H1 (cell line): ENCODE results near the gene LMBR1. TPM values are rescaled to one million over a fixed set of nuclear protein-coding genes. Genes with fewer than 3 reads are reported as not detected.

Source experiments
- BRCA1 ChIP-seq: IDR thresholded peaks from 2 replicates; pipeline ENCODE4 v1.6.1; 2012; ENCODE audit warnings: low read depth, low read length, improper control_type of control experiment
- CHD2 ChIP-seq: IDR thresholded peaks from 2 replicates; pipeline ENCODE4 v1.6.1; 2012; ENCODE audit warnings: low read length, improper control_type of control experiment
- JUN ChIP-seq: IDR thresholded peaks from 2 replicates; pipeline ENCODE4 v1.6.1; 2011; ENCODE audit warnings: low read depth, mild to moderate bottlenecking, improper control_type of control experiment, low read length
- POLR2AphosphoS5 ChIP-seq: IDR thresholded peaks from 2 replicates; pipeline ENCODE4 v1.6.1; 2011; ENCODE audit warnings: low read depth, low read length
- POU5F1 ChIP-seq: IDR thresholded peaks from 2 replicates; pipeline ENCODE4 v1.6.1; 2011; ENCODE audit warnings: low read depth, mild to moderate bottlenecking, low read length, moderate library complexity
- SIX5 ChIP-seq: IDR thresholded peaks from 2 replicates; pipeline ENCODE4 v1.6.1; 2011; ENCODE audit warnings: mild to moderate bottlenecking, low read depth, low read length
- SP2 ChIP-seq: IDR thresholded peaks from 2 replicates; pipeline ENCODE4 v1.6.1; 2012; ENCODE audit warnings: mild to moderate bottlenecking, low read length, inconsistent platforms
- ZNF274 ChIP-seq: IDR thresholded peaks from 2 replicates; pipeline ENCODE4 v1.7.0; 2012; ENCODE audit warnings: low read length, borderline replicate concordance; ENCODE audit errors: extremely low read depth
- polyA plus RNA-seq, 7 experiments: library from polyadenylated mRNA; depleted of rRNA in 3 of 7; stranded (reverse) in 5 of 7; unstranded in 2 of 7; fragments of >200 nt in 5 of 7; fragments of 200-250 nt in 2 of 7; gene quantifications; 1 replicate in 5 of 7; 2 replicates in 1 of 7; 4 replicates in 1 of 7; pipeline versions ENCODE4 v1.2.1 to v1.2.3, GENCODE V29; 2011 to 2013; ENCODE audit warnings: missing spikeins in 2 of 7, mixed read lengths in 2 of 7
- total RNA-seq: library from RNA; stranded (reverse); fragmentation: NEBNext Ultra II Directional; extraction: Animal tissue kit (Norgen Biotek cat#: 25700); gene quantifications from 2 replicates; pipeline ENCODE4 v1.2.1, GENCODE V29; 2021
- TF ChIP-seq, protein P1 (sequence below): IDR thresholded peaks from 2 replicates; pipeline ENCODE4 v1.6.1; 2012; ENCODE audit warnings: low read length, inconsistent platforms

LMBR1 gene
- total and polyA plus RNA-seq, 2 of the 8 experiments (the other 6 are each of a cell fraction or from before 2014, with no cell fraction given) = 15.1 to 70.4 TPM

DNA sequence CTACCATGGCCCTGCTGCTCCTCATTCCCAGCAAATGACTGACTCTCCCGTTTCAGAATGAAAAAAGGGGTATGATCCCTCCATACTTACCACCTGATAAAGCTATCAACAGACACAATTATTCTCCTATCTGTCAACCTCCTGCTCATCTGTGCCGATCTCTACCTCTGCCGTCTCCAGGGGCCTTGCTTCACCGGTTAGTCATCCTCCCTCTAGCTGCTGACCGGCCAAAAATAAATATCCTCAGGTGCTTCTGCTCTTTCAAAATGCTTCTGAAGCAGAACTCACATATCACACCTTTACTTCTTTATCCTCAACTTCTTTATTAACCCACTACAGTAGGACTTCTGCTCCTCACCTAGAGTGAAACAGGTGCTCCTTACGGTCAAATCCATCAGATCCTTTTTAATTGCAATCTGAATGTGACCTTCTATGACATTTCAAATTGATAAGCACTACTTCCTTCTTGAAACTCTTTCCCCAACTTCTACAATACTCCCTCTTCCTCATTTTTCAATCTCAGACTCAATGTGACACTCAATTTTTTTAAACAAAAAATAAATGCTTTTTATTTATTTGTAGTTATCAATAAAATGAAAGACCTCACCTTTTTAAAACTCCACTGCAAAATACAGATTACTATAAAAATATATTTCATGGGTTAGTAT lies 63.2 kb downstream of the LMBR1 start (continued):
- no peak for TF ChIP-seq POLR2AphosphoS5
- no peak for TF ChIP-seq POU5F1
- no peak for TF ChIP-seq BRCA1
- TF ChIP-seq, protein P1, sequence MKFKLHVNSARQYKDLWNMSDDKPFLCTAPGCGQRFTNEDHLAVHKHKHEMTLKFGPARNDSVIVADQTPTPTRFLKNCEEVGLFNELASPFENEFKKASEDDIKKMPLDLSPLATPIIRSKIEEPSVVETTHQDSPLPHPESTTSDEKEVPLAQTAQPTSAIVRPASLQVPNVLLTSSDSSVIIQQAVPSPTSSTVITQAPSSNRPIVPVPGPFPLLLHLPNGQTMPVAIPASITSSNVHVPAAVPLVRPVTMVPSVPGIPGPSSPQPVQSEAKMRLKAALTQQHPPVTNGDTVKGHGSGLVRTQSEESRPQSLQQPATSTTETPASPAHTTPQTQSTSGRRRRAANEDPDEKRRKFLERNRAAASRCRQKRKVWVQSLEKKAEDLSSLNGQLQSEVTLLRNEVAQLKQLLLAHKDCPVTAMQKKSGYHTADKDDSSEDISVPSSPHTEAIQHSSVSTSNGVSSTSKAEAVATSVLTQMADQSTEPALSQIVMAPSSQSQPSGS = no peak
- no peak for TF ChIP-seq ZNF274
- TF ChIP-seq JUN = no peak
- TF ChIP-seq SIX5 = no peak
- TF ChIP-seq SP2 = no peak
- TF ChIP-seq CHD2 = no peak
